Limb (tissue), 2 donors: ENCODE results near the gene ATP6V1B1.
A peak's percentile ranks its signal among the peaks of the same experiment; 100 is the strongest.

Experiments
- DNase-seq, 2 donors: peaks; one replicate each; pipeline ENCODE4 v3.0.0-alpha.2; 2016; ENCODE audit errors: extremely low spot score in 2 of 2

The ATP6V1B1 gene

GRCh38 chr2:70943205-70943871 lies 7.6 kb downstream of the ATP6V1B1 start:
- DNase-seq, result peak in 1 of 2 donors; percentile 31

GRCh38 chr2:70944111-70944690 lies 8.5 kb downstream of the ATP6V1B1 start:
- DNase-seq, result peak in 1 of 2 donors; percentile 3

- peak; percentile 66 to 77 for DNase-seq
Measured at GRCh38 chr2:70946832-70947442, 11.2 kb downstream of the ATP6V1B1 start.

GRCh38 chr2:70947556-70948184 lies 12.0 kb downstream of the ATP6V1B1 start:
- peak in 1 of 2 donors; percentile 21 for DNase-seq

- peak; percentile 75 to 89 for DNase-seq
Measured at GRCh38 chr2:70948337-70949003, 12.8 kb downstream of the ATP6V1B1 start.

- no peak for DNase-seq
Measured at GRCh38 chr2:70949086-70949485, 13.4 kb downstream of the ATP6V1B1 start.

GRCh38 chr2:70954886-70955285 lies 19.2 kb downstream of the ATP6V1B1 start:
- DNase-seq, result no peak

- DNase-seq, result no peak
Measured at GRCh38 chr2:70956141-70956540, 20.4 kb downstream of the ATP6V1B1 start.

- DNase-seq, result no peak
Measured at GRCh38 chr2:70957798-70958197, 22.1 kb downstream of the ATP6V1B1 start.

GRCh38 chr2:70958759-70959158 lies 23.1 kb downstream of the ATP6V1B1 start:
- DNase-seq, result no peak

GRCh38 chr2:70959271-70959761 lies 23.6 kb downstream of the ATP6V1B1 start:
- no peak for DNase-seq

- DNase-seq, result no peak
Measured at GRCh38 chr2:70959851-70960832, 24.4 kb downstream of the ATP6V1B1 start.

GRCh38 chr2:70960833-70961647 lies 25.3 kb downstream of the ATP6V1B1 start:
- DNase-seq, result no peak

- DNase-seq, result no peak
Measured at GRCh38 chr2:70961648-70961994, 25.9 kb downstream of the ATP6V1B1 start.

- no peak for DNase-seq
Measured at GRCh38 chr2:70962211-70962884, 26.6 kb downstream of the ATP6V1B1 start.

GRCh38 chr2:70962885-70963878 lies 27.5 kb downstream of the ATP6V1B1 start:
- DNase-seq, result no peak

GRCh38 chr2:70964133-70964532 lies 28.4 kb downstream of the ATP6V1B1 start:
- DNase-seq, result no peak
